WTC11 (cell line): ENCODE data around the gene CCDC149. TPM values are rescaled to one million over a fixed set of nuclear protein-coding genes. Genes with fewer than 3 reads are reported as not detected.

Experiments used
- ATAC-seq: fragments of 200-7000 bp; cut with Tn5 transposase; 2 replicates; pipeline ENCODE4 v1.10.0; 2021; ENCODE audit warnings: mild to moderate bottlenecking, moderate library complexity
- CTCF ChIA-PET: fragments of 300-600 bp; sonication (Branson Sonifier 250); formaldehyde crosslinking; loops from one replicate; lab custom pipeline; 2021; ENCODE audit warnings: antibody characterized with exemption; lab: Charles Lee
- POLR2A ChIA-PET: fragments of 350-600 bp; sonication (Branson Sonifier 250); formaldehyde crosslinking; loops from one replicate; lab custom pipeline; 2021; ENCODE audit warnings: antibody characterized with exemption; lab: Charles Lee
- DNase-seq: peaks from one replicate; pipeline ENCODE4 v3.0.0; 2021; ENCODE audit warnings: low spot score
- H3K27ac Mint-ChIP-seq: 2 replicates; pipeline ENCODE4 v1.8.0; 2021; ENCODE audit warnings: mixed read lengths
- H3K27me3 Mint-ChIP-seq: 2 replicates; pipeline ENCODE4 v1.8.0; 2021; ENCODE audit warnings: low read depth, mild to moderate bottlenecking, moderate library complexity, mixed read lengths
- H3K36me3 Mint-ChIP-seq: 2 replicates; pipeline ENCODE4 v1.8.0; 2021; ENCODE audit warnings: mixed read lengths
- H3K4me1 Mint-ChIP-seq: 2 replicates; pipeline ENCODE4 v1.8.0; 2022; ENCODE audit warnings: mixed read lengths
- H3K4me3 Mint-ChIP-seq: 2 replicates; pipeline ENCODE4 v1.8.0; 2021; ENCODE audit warnings: mild to moderate bottlenecking, moderate library complexity, mixed read lengths
- H3K9me3 Mint-ChIP-seq: 2 replicates; pipeline ENCODE4 v1.8.0; 2021; ENCODE audit warnings: mixed read lengths
- AFF4 ChIP-seq: sonication (generic); formaldehyde crosslinking; IDR thresholded peaks from 2 replicates; pipeline ENCODE4 v1.8.1; 2023; ENCODE audit warnings: mild to moderate bottlenecking, missing genetic modification reagents, borderline replicate concordance
- E2F1 ChIP-seq: sonication (generic); formaldehyde crosslinking; IDR thresholded peaks from 2 replicates; pipeline ENCODE4 v1.8.0; 2022; ENCODE audit warnings: mild to moderate bottlenecking, missing genetic modification reagents
- EMX1 ChIP-seq: fragments of 250-450 bp; sonication (Bioruptor Pico); IDR thresholded peaks from 2 replicates; pipeline ENCODE4 v1.8.0; 2021; ENCODE audit warnings: mild to moderate bottlenecking
- IRF2 ChIP-seq: sonication (generic); formaldehyde crosslinking; IDR thresholded peaks from 2 replicates; pipeline ENCODE4 v1.8.0; 2022; ENCODE audit warnings: low read depth, missing genetic modification reagents, borderline replicate concordance
- JUN ChIP-seq: sonication (generic); formaldehyde crosslinking; IDR thresholded peaks from 2 replicates; pipeline ENCODE4 v1.8.0; 2023; ENCODE audit warnings: mild to moderate bottlenecking, missing genetic modification reagents
- NFE2L1 ChIP-seq: sonication (generic); formaldehyde crosslinking; IDR thresholded peaks from 2 replicates; pipeline ENCODE4 v1.8.1; 2023; ENCODE audit warnings: missing genetic modification reagents
- USF1 ChIP-seq: sonication (generic); formaldehyde crosslinking; IDR thresholded peaks from 2 replicates; pipeline ENCODE4 v1.8.0; 2022; ENCODE audit warnings: mild to moderate bottlenecking, missing genetic modification reagents
- ZNF232 ChIP-seq: sonication (generic); formaldehyde crosslinking; IDR thresholded peaks from 2 replicates; pipeline ENCODE4 v1.8.0; 2022; ENCODE audit warnings: mild to moderate bottlenecking, missing genetic modification reagents
- ZNF263 ChIP-seq: sonication (generic); formaldehyde crosslinking; IDR thresholded peaks from 2 replicates; pipeline ENCODE4 v1.8.1; 2022; ENCODE audit warnings: low read depth, mild to moderate bottlenecking, moderate library complexity, missing genetic modification reagents
- ZNF425 ChIP-seq: fragments of 250-450 bp; sonication (Bioruptor Pico); conservative IDR thresholded peaks from 2 replicates; pipeline ENCODE4 v1.9.0; 2021; ENCODE audit warnings: mild to moderate bottlenecking
- ZNF671 ChIP-seq: fragments of 250-450 bp; sonication (Bioruptor Pico); IDR thresholded peaks from 2 replicates; pipeline ENCODE4 v1.8.0; 2021; ENCODE audit warnings: mild to moderate bottlenecking
- total RNA-seq: library from RNA; stranded (reverse); gene quantifications from 3 replicates; pipeline ENCODE4 v1.2.3, GENCODE V29; 2021
- TF ChIP-seq, protein P1 (sequence below): fragments of 250-450 bp; sonication (Bioruptor Pico); IDR thresholded peaks from 2 replicates; pipeline ENCODE4 v1.9.0; 2021; ENCODE audit warnings: mild to moderate bottlenecking
- TF ChIP-seq, protein P2 (sequence below): sonication (generic); formaldehyde crosslinking; IDR thresholded peaks from 2 replicates; pipeline ENCODE4 v1.8.1; 2023; ENCODE audit warnings: mild to moderate bottlenecking, missing genetic modification reagents
- TF ChIP-seq, protein P3 (sequence below): sonication (generic); formaldehyde crosslinking; IDR thresholded peaks from 2 replicates; pipeline ENCODE4 v1.8.1; 2023; ENCODE audit warnings: mild to moderate bottlenecking, moderate library complexity, missing genetic modification reagents

Gene CCDC149
- total RNA-seq, 1 experiment from 2014 or later, result 3.9 TPM

DNA sequence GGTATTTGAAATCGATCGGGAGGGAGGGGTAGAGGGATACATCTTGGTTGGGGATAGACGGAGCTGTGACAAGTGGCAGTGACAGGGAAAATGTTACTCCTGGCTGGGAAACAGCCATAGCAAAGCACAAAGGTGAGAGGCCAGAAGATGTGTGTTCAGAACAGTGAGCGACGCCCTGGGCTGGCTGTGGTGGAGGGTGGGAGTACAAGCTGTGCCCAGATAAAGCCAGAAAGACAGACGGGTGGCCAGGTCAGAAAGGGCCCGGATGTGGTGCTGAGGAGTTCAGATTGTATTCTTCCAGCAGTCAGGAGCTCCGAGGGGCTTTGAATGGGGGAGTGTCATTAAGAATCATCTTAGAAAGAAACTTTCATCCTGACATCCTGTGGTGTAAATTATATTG is 27.9 kb downstream of the CCDC149 start (continued):
- TF ChIP-seq AFF4 (CRISPR knock-in tag) (no peak), IRF2 (CRISPR knock-in tag) (no peak), JUN (no peak)

GRCh38 chr4:24881508-24882196 is 31.2 kb downstream of the CCDC149 start:
- TF ChIP-seq, protein P1, sequence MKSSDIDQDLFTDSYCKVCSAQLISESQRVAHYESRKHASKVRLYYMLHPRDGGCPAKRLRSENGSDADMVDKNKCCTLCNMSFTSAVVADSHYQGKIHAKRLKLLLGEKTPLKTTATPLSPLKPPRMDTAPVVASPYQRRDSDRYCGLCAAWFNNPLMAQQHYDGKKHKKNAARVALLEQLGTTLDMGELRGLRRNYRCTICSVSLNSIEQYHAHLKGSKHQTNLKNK, result no peak
- TF ChIP-seq ZNF232 (CRISPR knock-in tag) (no peak), USF1 (no peak), EMX1 (CRISPR knock-in tag) (no peak), E2F1 (no peak), NFE2L1 (CRISPR knock-in tag) (no peak), ZNF263 (CRISPR knock-in tag) (no peak), ZNF671 (no peak)
- TF ChIP-seq, protein P2, sequence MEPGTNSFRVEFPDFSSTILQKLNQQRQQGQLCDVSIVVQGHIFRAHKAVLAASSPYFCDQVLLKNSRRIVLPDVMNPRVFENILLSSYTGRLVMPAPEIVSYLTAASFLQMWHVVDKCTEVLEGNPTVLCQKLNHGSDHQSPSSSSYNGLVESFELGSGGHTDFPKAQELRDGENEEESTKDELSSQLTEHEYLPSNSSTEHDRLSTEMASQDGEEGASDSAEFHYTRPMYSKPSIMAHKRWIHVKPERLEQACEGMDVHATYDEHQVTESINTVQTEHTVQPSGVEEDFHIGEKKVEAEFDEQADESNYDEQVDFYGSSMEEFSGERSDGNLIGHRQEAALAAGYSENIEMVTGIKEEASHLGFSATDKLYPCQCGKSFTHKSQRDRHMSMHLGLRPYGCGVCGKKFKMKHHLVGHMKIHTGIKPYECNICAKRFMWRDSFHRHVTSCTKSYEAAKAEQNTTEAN (CRISPR knock-in tag), result no peak
- TF ChIP-seq, protein P3, sequence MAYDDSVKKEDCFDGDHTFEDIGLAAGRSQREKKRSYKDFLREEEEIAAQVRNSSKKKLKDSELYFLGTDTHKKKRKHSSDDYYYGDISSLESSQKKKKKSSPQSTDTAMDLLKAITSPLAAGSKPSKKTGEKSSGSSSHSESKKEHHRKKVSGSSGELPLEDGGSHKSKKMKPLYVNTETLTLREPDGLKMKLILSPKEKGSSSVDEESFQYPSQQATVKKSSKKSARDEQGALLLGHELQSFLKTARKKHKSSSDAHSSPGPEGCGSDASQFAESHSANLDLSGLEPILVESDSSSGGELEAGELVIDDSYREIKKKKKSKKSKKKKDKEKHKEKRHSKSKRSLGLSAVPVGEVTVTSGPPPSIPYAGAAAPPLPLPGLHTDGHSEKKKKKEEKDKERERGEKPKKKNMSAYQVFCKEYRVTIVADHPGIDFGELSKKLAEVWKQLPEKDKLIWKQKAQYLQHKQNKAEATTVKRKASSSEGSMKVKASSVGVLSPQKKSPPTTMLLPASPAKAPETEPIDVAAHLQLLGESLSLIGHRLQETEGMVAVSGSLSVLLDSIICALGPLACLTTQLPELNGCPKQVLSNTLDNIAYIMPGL (CRISPR knock-in tag), result no peak
- no peak overlapping the region for H3K27ac Mint-ChIP-seq
- H3K36me3 Mint-ChIP-seq, result no peaks in the 10 kb centered on the region
- 0 out of 2 replicates have a peak, but pooled peaks cover 3% of the 10 kb centered on the region for H3K9me3 Mint-ChIP-seq
- DNase-seq (no peak), ATAC-seq (no peak)
- ChIA-PET CTCF (no interaction called here), POLR2A (no interaction called here)
- no peaks in the 10 kb centered on the region for H3K27me3 Mint-ChIP-seq
- H3K4me3 Mint-ChIP-seq, result no peak overlapping the region
- peaks cover 40% of the 10 kb centered on the region for H3K4me1 Mint-ChIP-seq

GRCh38 chr4:24880186-24880585 is 32.7 kb downstream of the CCDC149 start:
- DNase-seq (no peak), ATAC-seq (no peak)
- Mint-ChIP-seq H3K9me3 (0 out of 2 replicates have a peak, but pooled peaks cover 3% of the 10 kb centered on the region), H3K4me1 (peaks cover 40% of the 10 kb centered on the region), H3K4me3 (no peak overlapping the region), H3K27me3 (no peaks in the 10 kb centered on the region), H3K36me3 (no peaks in the 10 kb centered on the region), H3K27ac (no peak overlapping the region)
- CTCF ChIA-PET, result interaction anchor here (0.7 kb wide), 1 partner anchor 394 kb away, joined by 3 read pairs; no protein-coding TSS in a partner anchor
- POLR2A ChIA-PET, result no interaction called here
- no peak for TF ChIP-seq ZNF425 (CRISPR knock-in tag)
